ENCODE results near the gene ACTL7B. TPM values are rescaled to one million over a fixed set of nuclear protein-coding genes. Genes with fewer than 3 reads are reported as not detected.

ACTL7B gene
- total RNA-seq, 1 donor from 2014 or later, result not detected

GRCh38 chr9:108859459-108860114 is 3.8 kb upstream of the ACTL7B start:
- Histone ChIP-seq H2AFZ (ENCODE audit: low read depth, low read length) (no peak overlapping the region), H3K36me3 (ENCODE audit: insufficient read depth, low read length) (no peaks in the 10 kb centered on the region), H3K9me3 (ENCODE audit: insufficient read depth, low read depth, low read length) (no peaks in the 10 kb centered on the region), H3K79me2 (ENCODE audit: insufficient read depth, low read length) (no peaks in the 10 kb centered on the region), H3K4me2 (ENCODE audit: low read length) (no peak overlapping the region), H3K27me3 (ENCODE audit: insufficient read depth, low read length) (no peaks in the 10 kb centered on the region), H3K9ac (ENCODE audit: low read length) (no peak overlapping the region), H3K4me1 (ENCODE audit: insufficient read depth, low read length) (no peaks in the 10 kb centered on the region), H3K4me3 (ENCODE audit: insufficient read depth, low read depth, low read length) (no peak overlapping the region), H3K27ac (ENCODE audit: low read depth, low read length) (no peak overlapping the region), H4K20me1 (ENCODE audit: insufficient read depth, low read length) (no peaks in the 10 kb centered on the region)
- peaks cover 4% of the 10 kb centered on the region for H3K36me3 Mint-ChIP-seq (ENCODE audit: low read depth, unreplicated experiment)
- H3K9me3 Mint-ChIP-seq (ENCODE audit: unreplicated experiment), result peaks cover 2% of the 10 kb centered on the region
- TF ChIP-seq EZH2 (IDR thresholded peaks at IDR 0.05; ENCODE audit: insufficient read depth, low read length) (no peak), CTCF (IDR thresholded peaks at IDR 0.05; ENCODE audit: insufficient read depth, low read depth, low read length) (no peak)
- peaks cover 9% of the 10 kb centered on the region for H3K4me1 Mint-ChIP-seq (ENCODE audit: low read depth, unreplicated experiment)
- no peak overlapping the region for H3K27ac Mint-ChIP-seq (ENCODE audit: unreplicated experiment)
- H3K4me3 Mint-ChIP-seq (ENCODE audit: unreplicated experiment), result no peak overlapping the region
- DNase-seq (ENCODE audit: low read depth) (no peak), FAIRE-seq (no peak)
- peaks cover 14% of the 10 kb centered on the region for H3K27me3 Mint-ChIP-seq (ENCODE audit: low read depth, unreplicated experiment)

- Histone ChIP-seq H3K4me1 (ENCODE audit: insufficient read depth, low read length) (no peaks in the 10 kb centered on the region), H3K79me2 (ENCODE audit: insufficient read depth, low read length) (no peaks in the 10 kb centered on the region), H3K9me3 (ENCODE audit: insufficient read depth, low read depth, low read length) (no peaks in the 10 kb centered on the region), H3K4me2 (ENCODE audit: low read length) (no peak overlapping the region), H3K9ac (ENCODE audit: low read length) (no peak overlapping the region), H4K20me1 (ENCODE audit: insufficient read depth, low read length) (no peaks in the 10 kb centered on the region), H3K36me3 (ENCODE audit: insufficient read depth, low read length) (no peaks in the 10 kb centered on the region), H3K4me3 (ENCODE audit: insufficient read depth, low read depth, low read length) (no peak overlapping the region), H3K27ac (ENCODE audit: low read depth, low read length) (no peak overlapping the region), H2AFZ (ENCODE audit: low read depth, low read length) (no peak overlapping the region), H3K27me3 (ENCODE audit: insufficient read depth, low read length) (peaks cover 3% of the 10 kb centered on the region)
- Mint-ChIP-seq H3K27ac (ENCODE audit: unreplicated experiment) (no peak overlapping the region), H3K36me3 (ENCODE audit: low read depth, unreplicated experiment) (peaks cover 3% of the 10 kb centered on the region), H3K4me3 (ENCODE audit: unreplicated experiment) (no peak overlapping the region), H3K9me3 (ENCODE audit: unreplicated experiment) (peaks cover 2% of the 10 kb centered on the region), H3K27me3 (ENCODE audit: low read depth, unreplicated experiment) (peaks cover 14% of the 10 kb centered on the region), H3K4me1 (ENCODE audit: low read depth, unreplicated experiment) (peaks cover 9% of the 10 kb centered on the region)
- DNase-seq (ENCODE audit: low read depth), result no peak
- no peak for FAIRE-seq
- TF ChIP-seq CTCF (IDR thresholded peaks at IDR 0.05; ENCODE audit: insufficient read depth, low read depth, low read length) (no peak), EZH2 (IDR thresholded peaks at IDR 0.05; ENCODE audit: insufficient read depth, low read length) (no peak)
Measured at GRCh38 chr9:108857572-108857971, 1.8 kb upstream of the ACTL7B start.

GRCh38 chr9:108855529-108855886 is 278 bp downstream of the ACTL7B start:
- no peak overlapping the region for H3K4me3 Mint-ChIP-seq (ENCODE audit: unreplicated experiment)

More at GRCh38 chr9:108855529-108855886, 278 bp downstream of the ACTL7B start:
- H3K27me3 ChIP-seq (ENCODE audit: insufficient read depth, low read length), result peaks cover 6% of the 10 kb centered on the region
- no peak overlapping the region for H3K4me3 ChIP-seq (ENCODE audit: insufficient read depth, low read depth, low read length)
- no peak overlapping the region for H3K4me2 ChIP-seq (ENCODE audit: low read length)
- no peaks in the 10 kb centered on the region for H3K36me3 ChIP-seq (ENCODE audit: insufficient read depth, low read length)
- no peaks in the 10 kb centered on the region for H3K79me2 ChIP-seq (ENCODE audit: insufficient read depth, low read length)
- no peaks in the 10 kb centered on the region for H4K20me1 ChIP-seq (ENCODE audit: insufficient read depth, low read length)
- no peak for DNase-seq (ENCODE audit: low read depth)
- no peaks in the 10 kb centered on the region for H3K36me3 Mint-ChIP-seq (ENCODE audit: low read depth, unreplicated experiment)
- TF ChIP-seq CTCF (IDR thresholded peaks at IDR 0.05; ENCODE audit: insufficient read depth, low read depth, low read length) (no peak), EZH2 (IDR thresholded peaks at IDR 0.05; ENCODE audit: insufficient read depth, low read length) (no peak)
- H3K9ac ChIP-seq (ENCODE audit: low read length), result no peak overlapping the region
- H3K9me3 ChIP-seq (ENCODE audit: insufficient read depth, low read depth, low read length), result no peaks in the 10 kb centered on the region
- H3K9me3 Mint-ChIP-seq (ENCODE audit: unreplicated experiment), result peaks cover 2% of the 10 kb centered on the region
- H3K4me1 Mint-ChIP-seq (ENCODE audit: low read depth, unreplicated experiment), result peaks cover 15% of the 10 kb centered on the region
- H3K27ac Mint-ChIP-seq (ENCODE audit: unreplicated experiment), result no peak overlapping the region
- peaks cover 14% of the 10 kb centered on the region for H3K27me3 Mint-ChIP-seq (ENCODE audit: low read depth, unreplicated experiment)
- no peak for FAIRE-seq
- no peak overlapping the region for H3K27ac ChIP-seq (ENCODE audit: low read depth, low read length)
- no peak overlapping the region for H2AFZ ChIP-seq (ENCODE audit: low read depth, low read length)
- no peaks in the 10 kb centered on the region for H3K4me1 ChIP-seq (ENCODE audit: insufficient read depth, low read length)
